GM21423 (cell line): ENCODE results near the gene AGFG1.
"Not testable (repeated sequence)": the region's sequence is repeated elsewhere in the genome, so short reads cannot be mapped to it uniquely, and the experiment has no call there.

Source experiments
- ATAC-seq: cut with Tn5 transposase; IDR thresholded peaks from one replicate; pipeline ENCODE4 v1.9.1; 2021; ENCODE audit warnings: mild to moderate bottlenecking, moderate library complexity; ENCODE audit not compliant: unreplicated experiment

AGFG1 gene

GRCh38 chr2:227598835-227599503 lies 127.0 kb downstream of the AGFG1 start, which contains the start of gene SCYGR2:
Gene SCYGR2, plus strand, starts transcription at chr2:227598893. Its CDS starts 0 bp downstream, at chr2:227598893.
- not testable (repeated sequence) for ATAC-seq

- no peak for ATAC-seq
Measured at GRCh38 chr2:227602358-227602757, 130.4 kb downstream of the AGFG1 start.

- no peak for ATAC-seq
Measured at GRCh38 chr2:227606476-227606875, 134.5 kb downstream of the AGFG1 start.

GRCh38 chr2:227607941-227608340 lies 136.0 kb downstream of the AGFG1 start:
- ATAC-seq = no peak

GRCh38 chr2:227608561-227609338 lies 136.8 kb downstream of the AGFG1 start:
- ATAC-seq = peak; percentile 47

GRCh38 chr2:227610123-227610522 lies 138.2 kb downstream of the AGFG1 start:
- no peak for ATAC-seq
